DOHH2 (cell line): ENCODE results near the gene EIF2S2.

Experiments used
- EZH2phosphoT487 ChIP-seq: fragments of 200-600 bp; sonication (generic); IDR thresholded peaks from 2 replicates; pipeline ENCODE4 v1.6.1; 2017; ENCODE audit warnings: borderline replicate concordance, mild to moderate bottlenecking, antibody characterized with exemption, low read length, moderate library complexity, mixed read lengths
- TF ChIP-seq, protein P1 (sequence below): fragments of 200-600 bp; sonication (generic); IDR thresholded peaks from one replicate; pipeline ENCODE4 v1.5.1; 2014; ENCODE audit warnings: antibody characterized with exemption, mild to moderate bottlenecking, low read depth, low read length; ENCODE audit not compliant: poor library complexity, severe bottlenecking

DNA sequence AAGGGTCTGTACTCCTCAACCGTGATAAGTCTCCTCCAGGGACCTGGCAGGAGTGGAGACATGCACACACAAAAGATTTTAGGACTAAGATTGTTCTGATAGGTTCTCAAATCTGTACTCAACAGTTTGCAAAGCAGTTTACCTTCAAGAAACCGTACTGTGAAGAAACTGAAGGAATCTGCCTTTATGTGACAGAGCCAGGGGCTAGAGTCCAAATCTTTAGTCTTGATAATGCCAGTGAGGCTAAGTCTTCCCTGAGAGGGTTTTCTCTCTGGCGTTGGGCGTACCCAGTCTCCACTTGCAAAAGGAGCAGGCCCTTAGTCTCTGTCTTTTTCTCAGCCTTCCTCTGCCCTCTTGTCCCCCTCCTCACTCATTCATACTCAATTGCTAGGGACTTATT is 70.8 kb downstream of the EIF2S2 start:
- TF ChIP-seq, protein P1, sequence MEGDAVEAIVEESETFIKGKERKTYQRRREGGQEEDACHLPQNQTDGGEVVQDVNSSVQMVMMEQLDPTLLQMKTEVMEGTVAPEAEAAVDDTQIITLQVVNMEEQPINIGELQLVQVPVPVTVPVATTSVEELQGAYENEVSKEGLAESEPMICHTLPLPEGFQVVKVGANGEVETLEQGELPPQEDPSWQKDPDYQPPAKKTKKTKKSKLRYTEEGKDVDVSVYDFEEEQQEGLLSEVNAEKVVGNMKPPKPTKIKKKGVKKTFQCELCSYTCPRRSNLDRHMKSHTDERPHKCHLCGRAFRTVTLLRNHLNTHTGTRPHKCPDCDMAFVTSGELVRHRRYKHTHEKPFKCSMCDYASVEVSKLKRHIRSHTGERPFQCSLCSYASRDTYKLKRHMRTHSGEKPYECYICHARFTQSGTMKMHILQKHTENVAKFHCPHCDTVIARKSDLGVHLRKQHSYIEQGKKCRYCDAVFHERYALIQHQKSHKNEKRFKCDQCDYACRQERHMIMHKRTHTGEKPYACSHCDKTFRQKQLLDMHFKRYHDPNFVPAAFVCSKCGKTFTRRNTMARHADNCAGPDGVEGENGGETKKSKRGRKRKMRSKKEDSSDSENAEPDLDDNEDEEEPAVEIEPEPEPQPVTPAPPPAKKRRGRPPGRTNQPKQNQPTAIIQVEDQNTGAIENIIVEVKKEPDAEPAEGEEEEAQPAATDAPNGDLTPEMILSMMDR = no peak
- TF ChIP-seq EZH2phosphoT487 = no peak
